SW 1271 (cell line): Measurements from ENCODE around the gene TRPV6.

ENCODE experiments used
- DNase-seq, 2 experiments: peaks; one replicate each; lab custom pipeline; 2025; lab: John Stamatoyannopoulos, UW

The TRPV6 gene

DNA sequence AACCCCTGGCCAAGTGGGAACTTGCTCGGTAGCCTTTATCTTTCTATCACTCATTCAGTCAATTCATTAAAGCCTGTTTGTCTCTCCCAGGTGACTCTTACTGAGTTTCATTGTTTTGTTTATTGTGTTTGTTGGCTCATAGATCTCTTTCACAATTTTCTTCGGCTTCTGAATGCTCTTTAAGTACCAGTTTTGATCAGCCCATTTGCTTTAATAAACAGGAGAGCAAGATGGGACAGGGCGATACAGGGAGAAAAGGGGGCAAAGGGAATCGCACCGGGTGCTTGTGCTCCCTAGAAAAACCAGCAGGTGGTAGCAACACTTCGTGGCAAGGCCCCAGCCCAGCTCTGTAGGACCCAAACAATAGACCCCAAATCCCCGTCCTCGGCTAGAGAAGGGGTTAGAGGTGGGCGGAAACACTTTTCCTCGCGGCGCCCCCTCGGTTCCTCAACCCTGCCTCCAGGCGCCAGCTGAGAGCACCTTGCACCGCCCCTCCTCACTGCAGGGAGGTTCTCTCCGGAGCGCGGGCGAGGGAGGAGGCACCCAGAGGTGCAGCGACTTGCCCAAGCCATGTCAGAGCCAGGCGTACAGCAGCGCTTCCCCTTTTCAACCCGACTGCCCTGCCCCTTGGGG is 31.7 kb downstream of the TRPV6 start:
- peak in 1 of 2 experiments; percentile 68 for DNase-seq

- DNase-seq: no peak
These were observed 33.6 kb downstream of the TRPV6 start for GRCh38 chr7:142851919-142852318.

DNA sequence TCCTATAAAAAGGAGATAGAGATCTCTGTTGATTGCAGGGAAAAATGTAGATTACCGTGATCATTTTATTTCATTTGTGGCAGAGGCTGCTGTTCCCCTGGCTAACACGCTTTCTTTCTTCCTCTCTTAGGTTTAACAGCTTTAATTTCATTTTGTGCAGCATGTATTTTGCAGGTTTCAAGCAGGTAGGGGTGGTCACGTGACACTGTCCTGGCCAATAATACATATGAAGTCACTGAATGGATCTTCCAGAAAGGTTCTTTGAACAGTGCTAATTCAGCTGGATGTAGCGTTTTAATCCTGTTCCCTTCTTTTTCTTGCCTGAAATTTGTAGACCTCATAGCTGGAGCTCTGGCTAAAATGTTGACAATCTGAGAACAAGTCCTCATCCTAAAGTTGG is 34.3 kb downstream of the TRPV6 start:
- DNase-seq: no peak

GRCh38 chr7:142847353-142847752 is 38.2 kb downstream of the TRPV6 start:
- no peak for DNase-seq

DNA sequence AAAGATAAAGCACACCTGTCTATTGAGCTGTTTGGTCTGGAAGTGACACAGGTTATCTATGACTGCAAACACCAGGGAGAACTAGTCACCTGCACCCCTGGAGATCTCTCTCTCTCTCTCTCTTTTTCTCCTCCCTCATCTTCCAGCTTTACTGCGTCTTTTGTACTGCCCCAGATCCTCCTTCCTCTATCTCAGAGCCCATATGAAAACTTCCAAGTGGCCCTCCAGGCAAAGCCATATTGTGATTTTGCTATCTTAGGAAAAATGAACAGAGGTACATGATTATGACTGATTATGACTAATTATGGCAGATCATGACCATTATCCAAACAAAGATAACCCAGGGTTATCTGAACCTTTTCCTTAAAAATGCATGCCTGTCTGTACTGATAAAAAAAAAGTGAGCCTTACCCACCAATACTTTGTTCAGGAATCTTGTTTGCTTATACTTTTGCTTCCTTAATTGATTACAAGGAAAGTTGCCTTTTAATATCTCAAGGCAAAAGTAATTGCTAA is 43.2 kb downstream of the TRPV6 start:
- no peak for DNase-seq

DNA sequence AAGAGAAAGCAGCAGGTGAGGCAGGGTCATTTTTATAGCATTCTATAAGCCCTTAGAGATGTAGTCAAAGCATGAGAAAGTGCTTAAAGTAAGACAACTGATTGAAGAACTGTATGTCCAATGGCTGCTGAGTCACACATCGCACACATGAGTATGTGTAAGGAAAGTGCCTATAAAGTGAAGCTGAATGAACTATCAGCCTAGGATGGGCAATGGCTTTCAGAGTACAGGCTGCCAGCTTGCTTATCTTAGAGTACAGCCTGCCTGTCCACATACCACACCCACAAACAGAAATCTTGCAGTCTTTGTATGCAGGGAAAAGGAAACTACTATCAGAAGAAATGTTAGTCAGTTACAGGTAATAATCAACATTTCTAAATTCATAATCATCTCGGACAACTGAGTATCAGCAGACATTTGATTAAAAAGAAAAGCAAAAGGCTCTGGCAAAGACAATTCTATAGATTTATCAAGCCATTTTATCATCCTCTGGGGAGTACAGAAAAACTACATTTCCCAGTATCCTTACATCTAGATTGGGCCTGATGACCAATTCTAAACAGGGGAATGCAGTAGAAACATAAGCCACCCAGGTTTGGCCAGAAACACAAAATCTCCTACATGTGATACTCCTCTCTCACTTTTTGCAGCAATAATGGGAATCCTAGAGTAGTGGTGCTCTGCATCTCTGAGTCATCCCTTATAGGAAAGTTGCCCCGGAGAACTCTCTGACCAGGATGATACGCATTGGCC is 46.9 kb downstream of the TRPV6 start:
- DNase-seq: no peak

- DNase-seq: no peak
These were observed 49.1 kb downstream of the TRPV6 start for GRCh38 chr7:142836426-142836825.

- DNase-seq: no peak
These were observed 50.1 kb downstream of the TRPV6 start for GRCh38 chr7:142835487-142835886.

GRCh38 chr7:142833174-142834048 is 52.1 kb downstream of the TRPV6 start:
- DNase-seq: no peak

DNA sequence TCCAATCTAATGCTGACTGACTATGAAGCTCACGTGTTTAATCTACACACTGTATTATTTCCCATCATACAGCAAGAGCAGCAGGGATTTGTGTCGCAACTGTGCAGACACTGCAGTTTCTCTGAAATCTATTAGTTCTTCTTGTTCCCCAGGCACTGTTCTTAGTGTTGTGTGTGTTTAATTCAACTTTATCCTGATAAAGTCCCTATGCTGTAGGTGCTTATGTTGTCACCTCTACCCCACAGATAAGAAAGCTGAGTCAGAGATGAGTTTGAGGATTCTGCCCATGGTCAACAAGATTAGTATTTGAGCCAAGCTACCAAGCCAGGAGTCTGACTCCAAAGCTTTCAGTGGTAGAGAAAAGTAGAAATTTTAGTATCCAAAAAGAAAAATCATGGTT is 53.1 kb downstream of the TRPV6 start:
- no peak for DNase-seq

- DNase-seq: no peak
These were observed 57.5 kb downstream of the TRPV6 start for GRCh38 chr7:142827951-142828500.

- DNase-seq: no peak
These were observed 62.8 kb downstream of the TRPV6 start for GRCh38 chr7:142822714-142823113.
